Spleen (tissue), 7 donors: ENCODE data around the gene CDH26.

ENCODE experiments used
- POLR2AphosphoS5 ChIP-seq, 3 donors: sonication (generic); formaldehyde crosslinking; IDR thresholded peaks; one replicate each; pipeline ENCODE4 v1.5.1; 2017; ENCODE audit warnings: antibody characterized with exemption in 3 of 3
- TF ChIP-seq, protein P1 (sequence below), 11 experiments: fragments of 200-600 bp in 7 of 11; fragments of 450-650 bp in 4 of 11; sonication (generic) in 4 of 11; IDR thresholded peaks in 8 of 11; conservative IDR thresholded peaks in 3 of 11; 1 replicate in 7 of 11; 2 replicates in 4 of 11; pipeline versions ENCODE4 v1.4.0 to v1.8.0; 2016 to 2021; ENCODE audit warnings: antibody characterized with exemption in 11 of 11, inconsistent platforms in 4 of 11, mild to moderate bottlenecking in 1 of 11
- donor health status: DM: no; HTN: no; CAD: no; lungs with moderate emphysema.
- donor health status: DM: no; HTN: no; CAD: no.
- donor health status: DM: no; HTN: no; CAD: no.

DNA sequence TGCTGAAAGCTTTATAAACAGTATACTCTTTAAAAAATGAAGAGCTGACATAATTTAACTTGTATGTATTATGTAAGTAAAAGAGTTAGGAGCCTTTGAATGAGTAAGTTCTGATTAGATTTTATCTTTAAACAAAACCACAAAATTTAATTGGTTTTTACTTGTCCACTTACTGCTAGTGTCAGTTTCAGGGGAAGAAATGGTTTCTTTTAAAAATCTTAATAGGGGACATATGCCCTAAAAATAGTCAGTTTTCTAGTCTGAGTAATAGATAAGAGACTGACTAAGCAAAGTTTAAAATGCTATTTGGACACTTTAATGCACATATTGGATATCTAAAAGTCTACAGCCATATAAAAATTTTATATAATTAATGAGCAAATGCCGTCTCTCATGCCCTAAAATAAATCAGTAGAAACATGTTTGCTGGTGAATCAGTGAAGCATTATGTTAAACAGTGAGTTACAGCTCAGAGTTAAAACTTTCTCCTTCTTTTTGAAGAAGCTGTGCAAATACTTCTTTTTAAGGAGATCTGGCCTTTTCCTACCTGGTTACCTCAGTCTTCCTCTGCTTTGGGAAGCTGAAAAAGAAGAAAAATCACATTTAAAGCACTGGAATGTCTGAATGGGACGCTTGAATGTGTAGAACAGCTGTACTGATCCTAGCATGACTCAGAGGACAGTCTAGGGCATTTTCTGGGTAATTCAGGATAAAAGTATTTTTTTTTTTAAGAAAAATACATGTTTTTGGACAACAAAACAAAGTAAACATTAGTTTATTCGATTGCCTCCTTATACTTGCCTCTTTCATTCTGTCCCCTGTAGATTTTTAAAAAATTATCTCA is 55.3 kb downstream of the CDH26 start:
- TF ChIP-seq, protein P1, sequence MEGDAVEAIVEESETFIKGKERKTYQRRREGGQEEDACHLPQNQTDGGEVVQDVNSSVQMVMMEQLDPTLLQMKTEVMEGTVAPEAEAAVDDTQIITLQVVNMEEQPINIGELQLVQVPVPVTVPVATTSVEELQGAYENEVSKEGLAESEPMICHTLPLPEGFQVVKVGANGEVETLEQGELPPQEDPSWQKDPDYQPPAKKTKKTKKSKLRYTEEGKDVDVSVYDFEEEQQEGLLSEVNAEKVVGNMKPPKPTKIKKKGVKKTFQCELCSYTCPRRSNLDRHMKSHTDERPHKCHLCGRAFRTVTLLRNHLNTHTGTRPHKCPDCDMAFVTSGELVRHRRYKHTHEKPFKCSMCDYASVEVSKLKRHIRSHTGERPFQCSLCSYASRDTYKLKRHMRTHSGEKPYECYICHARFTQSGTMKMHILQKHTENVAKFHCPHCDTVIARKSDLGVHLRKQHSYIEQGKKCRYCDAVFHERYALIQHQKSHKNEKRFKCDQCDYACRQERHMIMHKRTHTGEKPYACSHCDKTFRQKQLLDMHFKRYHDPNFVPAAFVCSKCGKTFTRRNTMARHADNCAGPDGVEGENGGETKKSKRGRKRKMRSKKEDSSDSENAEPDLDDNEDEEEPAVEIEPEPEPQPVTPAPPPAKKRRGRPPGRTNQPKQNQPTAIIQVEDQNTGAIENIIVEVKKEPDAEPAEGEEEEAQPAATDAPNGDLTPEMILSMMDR (IDR thresholded peaks at IDR 0.05 in 8 of 11, conservative IDR thresholded peaks at IDR 0.05 in 3 of 11) = no peak
- TF ChIP-seq POLR2AphosphoS5 (IDR thresholded peaks at IDR 0.05) = no peak
